HG02884 (cell line): ENCODE measurements around the gene DESI2.
"Not testable (repeated sequence)": the region's sequence is repeated elsewhere in the genome, so short reads cannot be mapped to it uniquely, and the experiment has no call there.

Source experiments
- ATAC-seq: cut with Tn5 transposase; IDR thresholded peaks from one replicate; pipeline ENCODE4 v1.9.1; 2021; ENCODE audit warnings: mild to moderate bottlenecking, moderate library complexity; ENCODE audit not compliant: unreplicated experiment

Gene DESI2

GRCh38 chr1:244654108-244655038 lies 1.4 kb downstream of the DESI2 start:
- ATAC-seq, result no peak

GRCh38 chr1:244655186-244655585 lies 2.3 kb downstream of the DESI2 start:
- ATAC-seq, result no peak

GRCh38 chr1:244657421-244657820 lies 4.5 kb downstream of the DESI2 start:
- ATAC-seq, result no peak

- no peak for ATAC-seq
These were observed 6.8 kb downstream of the DESI2 start for GRCh38 chr1:244659694-244660093.

- no peak for ATAC-seq
These were observed 7.7 kb downstream of the DESI2 start for GRCh38 chr1:244660595-244660994.

- not testable (repeated sequence) for ATAC-seq
These were observed 8.8 kb downstream of the DESI2 start for GRCh38 chr1:244661569-244662312.

- ATAC-seq, result no peak
These were observed 9.7 kb downstream of the DESI2 start for GRCh38 chr1:244662599-244662998.

- ATAC-seq, result no peak
These were observed 11.4 kb downstream of the DESI2 start for GRCh38 chr1:244664353-244664752.

GRCh38 chr1:244665771-244666217 lies 12.9 kb downstream of the DESI2 start:
- ATAC-seq, result peak; percentile 76

- not testable (repeated sequence) for ATAC-seq
These were observed 13.9 kb downstream of the DESI2 start for GRCh38 chr1:244666672-244667418.

- no peak for ATAC-seq
These were observed 14.9 kb downstream of the DESI2 start for GRCh38 chr1:244667797-244668196.

- no peak for ATAC-seq
These were observed 20.2 kb downstream of the DESI2 start for GRCh38 chr1:244672946-244673682.

GRCh38 chr1:244674446-244674845 lies 21.5 kb downstream of the DESI2 start:
- no peak for ATAC-seq

GRCh38 chr1:244675167-244675566 lies 22.2 kb downstream of the DESI2 start:
- no peak for ATAC-seq

GRCh38 chr1:244678697-244679096 lies 25.8 kb downstream of the DESI2 start:
- ATAC-seq, result no peak

- no peak for ATAC-seq
These were observed 27.7 kb downstream of the DESI2 start for GRCh38 chr1:244680667-244681066.

GRCh38 chr1:244682087-244682486 lies 29.2 kb downstream of the DESI2 start:
- ATAC-seq, result not testable (repeated sequence)

GRCh38 chr1:244695937-244696336 lies 43.0 kb downstream of the DESI2 start:
- no peak for ATAC-seq

- no peak for ATAC-seq
These were observed 46.8 kb downstream of the DESI2 start for GRCh38 chr1:244699741-244700140.

- no peak for ATAC-seq
These were observed 47.9 kb downstream of the DESI2 start for GRCh38 chr1:244700808-244701207.
